ENCODE results near the gene MFSD11. TPM values are rescaled to one million over a fixed set of nuclear protein-coding genes. Genes with fewer than 3 reads are reported as not detected.

Gene MFSD11
- total RNA-seq (ENCODE audit: low replicate concordance), result 18.6 and 20.4 TPM in 2 replicates

DNA sequence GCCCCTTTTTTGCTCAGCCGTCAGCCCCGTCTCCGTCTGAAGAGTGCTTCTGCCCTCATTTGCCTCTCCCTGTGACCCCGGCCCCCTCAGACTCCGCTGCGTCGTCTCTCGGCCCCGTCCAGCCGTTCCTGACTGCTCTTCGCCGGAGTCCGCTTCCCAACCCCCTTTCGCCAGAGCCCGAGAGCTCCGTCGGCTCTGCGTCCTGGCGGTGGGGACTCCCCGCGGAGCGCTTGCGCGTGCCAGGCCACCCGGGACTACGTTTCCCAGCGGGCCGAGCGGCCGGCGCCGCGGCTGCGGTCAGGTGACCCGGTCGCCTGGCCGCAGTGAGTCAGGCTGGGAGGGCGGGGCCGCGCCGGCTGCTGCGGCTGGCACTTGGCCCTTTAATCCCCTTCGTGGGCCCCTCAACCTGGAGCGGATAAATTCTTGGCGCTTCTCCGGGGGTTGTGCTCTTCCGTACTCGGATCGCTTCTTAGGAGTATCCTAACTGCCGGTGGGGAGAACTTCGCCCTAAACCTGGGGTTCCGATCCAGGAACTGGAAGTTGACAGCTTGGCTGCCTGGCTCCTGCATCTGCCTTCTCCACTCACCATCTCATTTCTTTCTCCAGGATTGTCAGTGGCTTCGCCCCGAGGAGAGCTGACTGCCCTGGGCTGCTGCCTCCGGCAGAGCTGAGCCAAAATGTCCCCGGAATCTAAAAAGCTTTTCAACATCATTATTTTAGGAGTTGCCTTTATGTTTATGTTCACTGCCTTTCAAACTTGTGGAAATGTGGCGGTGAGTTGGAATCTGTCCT is at the start of gene MFSD11:
MFSD11 (plus strand) TSS at position 444 of the 792 bp plus-strand sequence; CDS start at position 678, 234 bp downstream.

DNA sequence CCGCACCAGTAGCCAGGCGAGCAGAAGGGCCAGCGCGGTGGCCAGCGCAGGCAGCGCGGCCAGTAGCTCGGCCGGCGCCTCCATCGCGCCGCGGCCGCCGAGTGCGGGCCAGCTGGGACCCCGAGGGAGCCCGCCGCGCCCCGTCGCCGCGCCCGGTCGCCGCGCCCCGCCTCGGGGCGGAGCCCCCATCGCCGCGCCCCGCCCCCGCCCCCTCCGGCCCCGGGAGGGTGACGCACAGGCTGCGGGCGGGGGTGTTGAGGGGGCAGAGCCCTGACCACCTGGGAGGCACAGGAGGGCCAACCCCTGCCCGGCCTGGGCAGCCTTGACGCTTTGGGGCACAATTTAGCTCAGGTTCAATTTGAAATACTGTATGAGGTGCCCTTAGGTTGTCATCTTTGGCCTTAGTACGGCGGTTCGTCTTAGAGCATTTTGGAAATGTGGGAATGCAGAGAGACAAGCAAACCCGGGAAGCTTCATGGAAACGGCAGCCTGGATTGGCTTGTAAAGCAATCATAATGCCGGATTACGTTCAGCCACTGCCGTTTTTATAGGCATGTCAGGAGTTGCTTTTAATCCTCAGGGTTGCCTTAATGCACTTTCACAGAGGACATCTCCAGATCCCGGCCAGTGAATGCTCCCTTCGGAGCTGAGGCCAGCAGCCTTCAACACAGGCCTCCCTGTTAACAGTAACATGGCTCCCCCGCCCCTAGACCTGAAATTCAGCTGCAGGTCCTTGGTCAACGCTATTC is 26.9 kb upstream of the MFSD11 start, which contains the start of gene MXRA7:
MXRA7 (minus strand) TSS at position 103 of the 749 bp plus-strand sequence; CDS start at position 84, 19 bp downstream.

DNA sequence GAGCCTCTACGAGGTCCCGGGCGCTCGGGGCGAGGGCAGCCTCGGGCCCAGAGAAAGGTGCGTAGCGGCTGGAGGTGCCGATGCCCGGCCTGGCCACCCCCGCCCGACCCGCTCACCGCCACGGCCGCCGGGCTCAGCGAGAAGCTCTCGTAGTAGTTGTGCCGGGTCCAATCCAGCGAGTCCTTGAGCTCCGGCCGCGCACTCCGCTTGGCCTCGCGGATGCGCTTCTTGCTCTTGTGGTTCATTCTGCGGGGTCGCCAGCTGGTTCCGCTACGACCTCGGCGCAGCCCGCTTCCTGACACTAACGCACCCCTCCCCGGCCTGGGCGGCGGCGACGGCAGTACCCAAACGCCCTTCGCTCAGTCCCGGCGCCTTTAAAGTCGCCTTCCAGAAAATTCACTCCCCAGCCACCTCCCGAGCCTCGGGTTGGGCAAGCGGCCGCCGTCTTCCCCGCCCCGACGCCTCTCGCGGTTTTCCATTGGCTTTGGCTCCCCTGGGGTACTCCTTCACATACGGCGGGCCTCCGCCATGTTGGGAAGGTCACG is 11.6 kb upstream of the MFSD11 start, which contains the start of gene JMJD6:
JMJD6 (minus strand) TSS at position 376 of the 545 bp plus-strand sequence; CDS start at position 245, 131 bp downstream.

DNA sequence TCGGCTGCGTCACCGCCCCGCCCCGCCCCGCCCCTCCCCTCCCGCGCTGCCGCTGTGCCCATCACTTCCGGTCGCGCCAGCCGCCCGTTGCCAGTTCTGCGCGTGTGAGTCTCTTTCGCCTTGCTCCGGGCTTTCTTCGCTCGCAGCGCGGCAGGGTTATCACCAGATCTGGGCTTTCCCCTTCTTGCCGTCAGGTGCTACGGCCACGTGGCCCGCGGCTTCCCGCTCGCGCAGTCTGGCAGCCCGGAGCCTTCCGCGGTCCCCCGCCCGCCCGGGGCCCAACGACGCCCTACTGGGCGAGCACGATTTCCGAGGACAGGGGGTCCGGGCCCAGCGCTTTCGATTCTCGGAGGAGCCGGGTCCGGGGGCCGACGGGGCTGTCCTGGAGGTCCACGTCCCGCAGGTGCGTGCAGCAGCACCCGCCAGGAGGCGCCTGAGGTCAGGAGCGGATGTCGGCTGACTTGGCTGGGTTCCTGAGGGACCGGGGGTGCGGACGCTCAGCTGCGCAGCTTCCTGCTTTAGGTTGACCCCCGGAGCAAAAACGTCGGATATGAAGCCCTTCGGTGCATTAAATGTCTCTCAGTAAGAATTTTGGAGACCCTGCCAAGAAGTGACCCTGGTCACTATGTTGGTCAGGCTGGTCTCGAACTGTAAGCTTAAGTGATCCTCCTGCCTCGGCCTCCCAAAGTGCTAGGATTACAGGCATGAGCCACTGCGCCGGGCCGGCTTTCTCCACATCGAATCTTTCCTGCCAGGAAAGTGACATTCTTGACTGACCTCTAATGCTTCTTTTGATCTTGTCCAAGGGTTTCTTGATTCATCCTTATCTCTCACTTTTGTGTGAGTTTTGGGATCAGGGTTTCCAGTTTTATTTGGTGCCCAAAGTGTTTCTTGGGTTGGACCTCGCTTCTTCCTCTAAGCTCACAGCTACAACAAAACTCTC is 10.9 kb upstream of the MFSD11 start, which contains the start of gene METTL23:
METTL23 (plus strand) TSS at position 64 of the 943 bp plus-strand sequence. CDS start 2,872 bp downstream, outside the sequence.

DNA sequence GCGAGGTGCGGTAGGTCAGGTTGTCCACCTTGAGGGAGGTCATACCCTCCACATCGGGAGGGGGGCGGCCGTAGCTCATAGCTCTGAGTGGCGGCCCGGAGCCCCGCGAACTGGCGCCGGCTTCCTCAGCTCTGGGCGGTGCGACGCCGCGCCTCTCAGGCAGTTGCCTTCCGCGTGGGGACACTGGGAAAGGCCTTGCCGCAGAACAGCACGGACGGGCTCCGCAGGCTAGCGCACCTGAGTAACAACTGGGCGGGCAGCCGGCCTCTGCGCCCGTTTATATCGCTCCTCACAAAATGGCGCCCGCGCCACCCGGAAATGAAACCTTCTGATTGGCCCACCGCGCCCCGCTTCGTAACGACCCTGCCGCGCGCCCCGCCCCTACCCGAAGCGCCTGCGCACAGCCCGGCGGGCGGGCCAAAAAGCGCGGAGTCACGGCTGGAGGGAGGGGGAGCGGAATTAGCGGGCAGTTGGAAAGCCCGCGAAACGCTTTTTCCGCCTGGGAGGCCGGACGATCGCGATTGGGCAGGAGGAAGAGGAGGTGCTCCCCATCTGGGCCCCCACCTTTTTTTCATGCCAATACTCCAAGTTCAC is 740 bp upstream of the MFSD11 start, which contains the start of gene SRSF2:
SRSF2 (minus strand) TSS at position 250 of the 594 bp plus-strand sequence; CDS start at position 79, 171 bp downstream.

Other genes starting within 250 kb of the MFSD11 start
- gene RHBDF2, start 236.7 kb upstream of the MFSD11 start, total RNA-seq (ENCODE audit: low replicate concordance), result 1.2 and 5.9 TPM in 2 replicates
- 3.8 and 20.4 TPM in 2 replicates for gene CYGB, start 200.4 kb upstream of the MFSD11 start, total RNA-seq (ENCODE audit: low replicate concordance)
- gene PRCD, start 198.1 kb upstream of the MFSD11 start, total RNA-seq (ENCODE audit: low replicate concordance), result 0.60 and 1.6 TPM in 2 replicates
- 0.23 and 4.0 TPM in 2 replicates for gene ST6GALNAC2, start 152.3 kb upstream of the MFSD11 start, total RNA-seq (ENCODE audit: low replicate concordance)
- gene ST6GALNAC1, start 94.4 kb upstream of the MFSD11 start, total RNA-seq (ENCODE audit: low replicate concordance), result 0.23 TPM in 1 of 2 replicates, not detected in the other
- 136 and 151 TPM in 2 replicates for gene MXRA7, start 27.2 kb upstream of the MFSD11 start, total RNA-seq (ENCODE audit: low replicate concordance)
- 13.5 and 27.8 TPM in 2 replicates for gene JMJD6, start 11.5 kb upstream of the MFSD11 start, total RNA-seq (ENCODE audit: low replicate concordance)
- gene METTL23, start 11.3 kb upstream of the MFSD11 start, total RNA-seq (ENCODE audit: low replicate concordance), result 8.3 and 16.2 TPM in 2 replicates
- gene SRSF2, start 788 bp upstream of the MFSD11 start, total RNA-seq (ENCODE audit: low replicate concordance), result 174 and 209 TPM in 2 replicates
- 0.08 TPM in 1 of 2 replicates, not detected in the other for gene MGAT5B, start 130.3 kb downstream of the MFSD11 start, total RNA-seq (ENCODE audit: low replicate concordance)